HG02981 (cell line): ENCODE data around the gene SUGP2.

Source experiments
- ATAC-seq: cut with Tn5 transposase; IDR thresholded peaks from one replicate; pipeline ENCODE4 v1.9.1; 2021; ENCODE audit warnings: mild to moderate bottlenecking, moderate library complexity; ENCODE audit not compliant: unreplicated experiment

The SUGP2 gene

GRCh38 chr19:19033426-19034203 lies at the start of gene SUGP2, which contains the start of gene ARMC6:
Gene SUGP2, minus strand, starts transcription at chr19:19033517. Its CDS starts 2,446 bp downstream, at chr19:19031071.
Gene ARMC6, plus strand, starts transcription at chr19:19033603. Its CDS starts 607 bp downstream, at chr19:19034210.
- ATAC-seq: peak; percentile 66

GRCh38 chr19:19081642-19082151 lies 48.4 kb upstream of the SUGP2 start:
- no peak for ATAC-seq

GRCh38 chr19:19079571-19079970 lies 46.3 kb upstream of the SUGP2 start:
- ATAC-seq: no peak

- no peak for ATAC-seq
Measured at GRCh38 chr19:19078801-19079200, 45.5 kb upstream of the SUGP2 start.

- no peak for ATAC-seq
Measured at GRCh38 chr19:19077103-19077502, 43.8 kb upstream of the SUGP2 start.

- no peak for ATAC-seq
Measured at GRCh38 chr19:19076476-19076875, 43.2 kb upstream of the SUGP2 start.

GRCh38 chr19:19075126-19075525 lies 41.8 kb upstream of the SUGP2 start:
- ATAC-seq: no peak

GRCh38 chr19:19074196-19074882 lies 41.0 kb upstream of the SUGP2 start:
- no peak for ATAC-seq

GRCh38 chr19:19071897-19072296 lies 38.6 kb upstream of the SUGP2 start:
- ATAC-seq: no peak

- no peak for ATAC-seq
Measured at GRCh38 chr19:19068659-19069654, 35.6 kb upstream of the SUGP2 start.

GRCh38 chr19:19067276-19068072 lies 34.2 kb upstream of the SUGP2 start:
- ATAC-seq: no peak

- ATAC-seq: no peak
Measured at GRCh38 chr19:19064811-19065745, 31.8 kb upstream of the SUGP2 start.

GRCh38 chr19:19064098-19064722 lies 30.9 kb upstream of the SUGP2 start:
- no peak for ATAC-seq

GRCh38 chr19:19063183-19064097 lies 30.1 kb upstream of the SUGP2 start, which contains the start of gene SLC25A42:
Gene SLC25A42, plus strand, starts transcription at chr19:19063994. Its CDS starts 32,131 bp downstream, at chr19:19096125.
- peak; percentile 91 for ATAC-seq

GRCh38 chr19:19062454-19063182 lies 29.3 kb upstream of the SUGP2 start:
- no peak for ATAC-seq

GRCh38 chr19:19061506-19061905 lies 28.2 kb upstream of the SUGP2 start:
- no peak for ATAC-seq
